Lower leg skin (tissue), 4 donors: ENCODE measurements around the gene GALNT14. TPM values are rescaled to one million over a fixed set of nuclear protein-coding genes. Genes with fewer than 3 reads are reported as not detected.

ENCODE experiments used
- DNase-seq, 2 donors: peaks; one replicate each; pipeline ENCODE4 v3.0.0-alpha.2; 2019; ENCODE audit warnings: low spot score in 2 of 2
- H3K4me3 ChIP-seq: fragments of 200-600 bp; sonication (generic); 2 replicates; pipeline ENCODE4 v1.5.1; 2017; ENCODE audit warnings: mild to moderate bottlenecking, low read depth; ENCODE audit not compliant: poor library complexity, severe bottlenecking
- CTCF ChIP-seq, 3 donors: fragments of 450-650 bp; IDR thresholded peaks; one replicate each; pipeline ENCODE4 v1.5.1; 2016; ENCODE audit warnings: antibody characterized with exemption in 3 of 3, mild to moderate bottlenecking in 3 of 3, moderate library complexity in 2 of 3
- POLR2A ChIP-seq, 2 donors: fragments of 450-650 bp; IDR thresholded peaks; one replicate each; pipeline ENCODE4 v1.6.1; 2016 to 2017; ENCODE audit warnings: antibody characterized with exemption in 2 of 2, mild to moderate bottlenecking in 1 of 2, moderate library complexity in 1 of 2
- WGBS, 2 donors: methylation state at CpG; one replicate each; pipeline ENCODE4 v1.1.5; 2018; 5-methylcytosine and 5-hydroxymethylcytosine counted together
- intact Hi-C: fragments of 100-400 bp; cut with DNase I; formaldehyde crosslinking; loops from one replicate; pipeline ENCODE4 v1.15.0; 2023; ENCODE audit warnings: low total_unique reads
- total RNA-seq, 4 donors: library from RNA; depleted of rRNA; stranded (reverse); fragments of >200 nt; gene quantifications; one replicate each; pipeline ENCODE4 v1.1.0, GENCODE V29; 2016

GALNT14 gene
- total RNA-seq, 4 donors from 2014 or later = 2.5 to 6.2 (median 4.0) TPM

DNA sequence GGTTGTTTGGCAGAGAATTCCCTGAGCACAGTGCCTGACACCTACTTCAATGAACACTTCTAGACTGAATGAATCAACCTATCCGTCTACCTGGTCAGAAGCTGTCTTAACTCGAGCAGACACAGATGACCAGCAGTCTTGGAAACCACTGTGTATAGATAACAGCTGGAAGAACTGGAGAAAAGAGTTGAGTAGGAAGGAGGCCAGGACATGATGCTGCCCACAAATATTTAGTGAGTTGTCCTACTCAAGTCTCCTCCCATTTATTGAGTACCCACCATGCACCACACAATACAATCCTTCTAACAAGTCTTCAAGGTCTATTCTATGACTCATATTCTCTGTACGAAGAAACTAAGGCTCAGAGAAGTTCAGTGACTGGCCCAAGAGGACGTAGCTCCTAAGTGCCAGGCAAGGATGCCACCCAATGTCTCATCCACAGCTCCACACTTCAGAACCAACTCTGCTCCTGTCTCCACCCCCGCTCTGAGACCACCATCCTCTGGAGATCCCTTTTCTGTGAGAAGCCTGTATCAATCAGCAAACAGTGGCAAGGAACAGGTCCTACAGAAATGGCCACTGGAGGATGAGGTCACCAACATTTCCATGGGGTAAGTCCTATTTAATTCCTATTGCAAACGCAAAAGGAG lies 62.2 kb downstream of the GALNT14 start:
- WGBS, 2 donors = 79 to 86% methylated on average over 6 of the region's 6 CpGs
- TF ChIP-seq CTCF (IDR thresholded peaks at IDR 0.05) (no peak), POLR2A (IDR thresholded peaks at IDR 0.05) (no peak)
- DNase-seq = peak in 1 of 2 donors; percentile 66
- H3K4me3 ChIP-seq = no peak overlapping the region
- intact Hi-C loops = no loop called here

- no peak for TF ChIP-seq POLR2A (IDR thresholded peaks at IDR 0.05)
- intact Hi-C loops = no loop called here
- peak in 1 of 2 donors; percentile 31 for DNase-seq
- H3K4me3 ChIP-seq = no peak overlapping the region
- WGBS, 2 donors = 61 to 67% methylated on average over 7 of the region's 7 CpGs
These were observed 62.8 kb downstream of the GALNT14 start for GRCh38 chr2:31075431-31075830.

GRCh38 chr2:31071741-31072140 lies 66.5 kb downstream of the GALNT14 start:
- peak in 1 of 2 donors; percentile 76 for DNase-seq
- TF ChIP-seq POLR2A (IDR thresholded peaks at IDR 0.05) (no peak), CTCF (IDR thresholded peaks at IDR 0.05) (no peak)
- WGBS, 2 donors = 81 to 86% methylated on average over 6 of the region's 6 CpGs
- no peak overlapping the region for H3K4me3 ChIP-seq
- intact Hi-C loops = no loop called here

- no peak overlapping the region for H3K4me3 ChIP-seq
- intact Hi-C loops = no loop called here
- 66 to 73% methylated on average over 8 of the region's 8 CpGs for WGBS, 2 donors
- peak in 1 of 2 donors; percentile 36 for DNase-seq
- no peak for TF ChIP-seq POLR2A (IDR thresholded peaks at IDR 0.05)
- no peak for TF ChIP-seq CTCF (IDR thresholded peaks at IDR 0.05)
These were observed 67.7 kb downstream of the GALNT14 start for GRCh38 chr2:31070339-31071125.

GRCh38 chr2:31069643-31070325 lies 68.5 kb downstream of the GALNT14 start:
- no peak overlapping the region for H3K4me3 ChIP-seq
- TF ChIP-seq CTCF (IDR thresholded peaks at IDR 0.05) = no peak
- TF ChIP-seq POLR2A (IDR thresholded peaks at IDR 0.05) = no peak
- 79 to 80% methylated on average over 12 of the region's 12 CpGs for whole genome bisulfite sequencing, 2 donors
- DNase-seq = peak in 1 of 2 donors; percentile 56
- intact Hi-C loops = no loop called here

DNA sequence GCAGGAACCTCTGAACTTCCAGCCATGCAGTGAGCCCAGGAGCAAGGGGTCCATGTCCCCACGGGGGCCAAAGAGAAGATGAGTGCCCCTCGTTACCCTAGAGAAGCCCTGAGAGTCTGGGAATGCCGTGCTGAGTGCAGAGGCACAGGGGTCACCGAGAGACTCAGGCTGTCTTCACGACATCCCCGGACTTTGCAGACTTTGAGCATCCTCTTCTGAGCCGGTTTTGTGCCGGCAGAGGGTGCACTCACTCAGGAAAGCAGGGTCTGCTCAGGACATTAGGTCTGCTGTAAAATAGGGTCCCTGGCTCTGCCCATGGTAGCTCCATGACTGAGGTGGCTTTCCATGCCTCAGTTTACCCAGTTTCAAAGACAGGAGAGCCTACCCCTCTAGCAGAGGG lies 71.0 kb downstream of the GALNT14 start:
- peak in 1 of 2 donors; percentile 52 for DNase-seq
- WGBS, 2 donors = 70 to 81% methylated on average over 8 of the region's 8 CpGs
- TF ChIP-seq CTCF (IDR thresholded peaks at IDR 0.05) = no peak
- no peak for TF ChIP-seq POLR2A (IDR thresholded peaks at IDR 0.05)
- intact Hi-C loops = no loop called here
- no peak overlapping the region for H3K4me3 ChIP-seq
